ENCODE data around the gene CUL5. TPM values are rescaled to one million over a fixed set of nuclear protein-coding genes. Genes with fewer than 3 reads are reported as not detected.

The CUL5 gene
- 10 to 100 TPM; 34.8 to 36.4 TPM for total RNA-seq

- no peaks in the 10 kb centered on the region for H3K9me3 Mint-ChIP-seq
- peak within 1 kb of the TSS; percentile 99 for H3K27ac Mint-ChIP-seq
- peak; percentile 90 to 93 for DNase-seq (ENCODE audit: low spot score in 2 of 2)
- peaks cover 10 to 12% of the 10 kb centered on the region in 2 donors for H3K36me3 Mint-ChIP-seq
- peak; percentile 88 to 92 for ATAC-seq
Observed at GRCh38 chr11:108008656-108009496, at the start of gene CUL5. TSS of gene CUL5 (plus strand) at chr11:108008898. CDS start at chr11:108009349, 451 bp downstream.

DNA sequence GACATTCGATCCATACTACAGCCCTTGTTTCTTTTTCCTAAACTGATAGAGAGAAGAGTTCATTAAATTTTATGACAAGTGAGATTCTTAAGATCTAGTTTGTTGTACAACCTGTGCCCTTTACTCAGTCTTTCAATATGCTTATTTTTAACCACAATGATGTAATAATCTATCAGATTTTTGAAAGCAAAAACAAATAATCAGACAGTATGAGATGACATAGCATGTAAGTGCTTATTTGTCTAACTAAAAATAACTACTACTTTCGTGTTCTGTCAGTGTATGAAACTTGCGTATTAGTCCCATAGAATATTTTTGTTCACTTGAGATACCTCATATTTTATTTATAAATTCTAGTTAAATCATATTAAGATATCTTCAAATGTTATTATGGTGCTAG lies 47.2 kb upstream of the CUL5 start:
- no peak for ATAC-seq
- Mint-ChIP-seq H3K9me3 (no peaks in the 10 kb centered on the region), H3K27ac (no peak overlapping the region)

GRCh38 chr11:107962181-107962580 lies 46.5 kb upstream of the CUL5 start:
- DNase-seq (ENCODE audit: low spot score in 2 of 2) (no peak), ATAC-seq (no peak)
- Mint-ChIP-seq H3K27ac (no peak overlapping the region), H3K36me3 (no peaks in the 10 kb centered on the region), H3K9me3 (no peaks in the 10 kb centered on the region)

More for the DNA sequence above, 47.2 kb upstream of the CUL5 start:
- no peaks in the 10 kb centered on the region for H3K36me3 Mint-ChIP-seq
- no peak for DNase-seq (ENCODE audit: low spot score in 2 of 2)

GRCh38 chr11:107963091-107963490 lies 45.6 kb upstream of the CUL5 start:
- DNase-seq (ENCODE audit: low spot score in 2 of 2) (no peak), ATAC-seq (no peak)
- no peaks in the 10 kb centered on the region for H3K36me3 Mint-ChIP-seq
- no peak overlapping the region for H3K27ac Mint-ChIP-seq
- no peaks in the 10 kb centered on the region for H3K9me3 Mint-ChIP-seq

DNA sequence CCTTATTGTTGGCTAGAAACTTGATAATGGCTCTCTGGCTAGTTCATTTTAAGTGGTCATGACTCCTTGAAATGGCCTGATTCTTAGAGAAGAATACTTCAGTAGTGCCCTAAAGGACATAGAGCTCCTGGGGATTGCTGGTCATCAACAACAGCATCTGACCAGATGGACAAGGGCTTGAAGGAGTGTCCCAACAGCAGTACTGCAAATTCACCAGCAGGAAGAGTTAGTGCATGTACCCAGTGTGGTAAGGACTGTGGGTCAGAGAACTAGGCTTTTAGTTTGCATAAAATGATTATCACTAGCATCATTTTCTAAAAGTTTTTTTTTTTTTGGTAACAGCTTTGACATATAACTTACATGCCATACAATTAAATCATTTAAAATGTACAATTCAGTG lies 39.5 kb upstream of the CUL5 start:
- Mint-ChIP-seq H3K27ac (no peak overlapping the region), H3K9me3 (no peaks in the 10 kb centered on the region), H3K36me3 (no peaks in the 10 kb centered on the region)
- no peak for ATAC-seq
- DNase-seq (ENCODE audit: low spot score in 2 of 2) = no peak

GRCh38 chr11:107970049-107970448 lies 38.6 kb upstream of the CUL5 start:
- Mint-ChIP-seq H3K27ac (no peak overlapping the region), H3K36me3 (no peaks in the 10 kb centered on the region), H3K9me3 (no peaks in the 10 kb centered on the region)
- ATAC-seq = no peak
- no peak for DNase-seq (ENCODE audit: low spot score in 2 of 2)

GRCh38 chr11:107973641-107974040 lies 35.1 kb upstream of the CUL5 start:
- Mint-ChIP-seq H3K27ac (no peak overlapping the region), H3K9me3 (no peaks in the 10 kb centered on the region), H3K36me3 (no peaks in the 10 kb centered on the region)
- DNase-seq (ENCODE audit: low spot score in 2 of 2) (no peak), ATAC-seq (no peak)

DNA sequence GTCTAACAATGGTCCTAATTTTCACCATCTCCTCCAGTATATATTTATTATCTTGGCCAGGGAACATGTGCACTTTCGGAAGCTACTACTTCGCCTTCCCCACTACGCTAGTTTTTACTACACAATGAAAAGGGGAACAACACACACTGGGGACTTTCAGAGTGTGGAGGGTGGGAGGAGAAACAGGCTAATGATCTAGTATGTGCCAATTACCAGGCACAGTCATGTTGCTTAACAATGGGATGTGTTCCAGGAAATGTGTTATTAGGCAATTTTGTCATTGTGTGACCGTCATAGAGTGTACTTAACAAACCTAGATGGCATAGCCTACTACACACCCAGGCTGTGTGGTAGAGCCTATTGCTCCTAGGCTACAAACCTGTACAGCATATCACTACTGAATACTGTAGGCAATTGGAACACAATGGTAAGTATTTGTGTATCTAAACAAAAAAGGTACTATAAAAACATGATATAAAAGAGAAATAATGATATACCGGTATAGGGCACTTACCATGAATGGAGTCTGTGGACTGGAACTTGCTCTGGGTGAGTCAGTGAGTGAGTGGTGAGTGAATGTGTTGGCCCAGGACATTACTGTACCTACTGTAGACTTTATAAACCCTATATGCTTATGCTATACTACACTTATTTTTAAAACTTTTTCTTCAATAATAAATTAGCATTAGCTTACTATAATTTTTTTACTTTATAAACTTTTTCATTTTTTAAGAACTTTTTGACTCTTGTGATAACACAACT lies 20.1 kb upstream of the CUL5 start:
- Mint-ChIP-seq H3K9me3 (peaks cover 0 to 8% of the 10 kb centered on the region in 2 donors), H3K27ac (no peak overlapping the region), H3K36me3 (no peaks in the 10 kb centered on the region)
- ATAC-seq = no peak
- no peak for DNase-seq (ENCODE audit: low spot score in 2 of 2)

- no peak overlapping the region for H3K27ac Mint-ChIP-seq
- ATAC-seq = no peak
- H3K9me3 Mint-ChIP-seq = no peaks in the 10 kb centered on the region
- DNase-seq (ENCODE audit: low spot score in 2 of 2) = no peak
- H3K36me3 Mint-ChIP-seq = no peaks in the 10 kb centered on the region
Observed at GRCh38 chr11:107991868-107992414, 16.8 kb upstream of the CUL5 start.

DNA sequence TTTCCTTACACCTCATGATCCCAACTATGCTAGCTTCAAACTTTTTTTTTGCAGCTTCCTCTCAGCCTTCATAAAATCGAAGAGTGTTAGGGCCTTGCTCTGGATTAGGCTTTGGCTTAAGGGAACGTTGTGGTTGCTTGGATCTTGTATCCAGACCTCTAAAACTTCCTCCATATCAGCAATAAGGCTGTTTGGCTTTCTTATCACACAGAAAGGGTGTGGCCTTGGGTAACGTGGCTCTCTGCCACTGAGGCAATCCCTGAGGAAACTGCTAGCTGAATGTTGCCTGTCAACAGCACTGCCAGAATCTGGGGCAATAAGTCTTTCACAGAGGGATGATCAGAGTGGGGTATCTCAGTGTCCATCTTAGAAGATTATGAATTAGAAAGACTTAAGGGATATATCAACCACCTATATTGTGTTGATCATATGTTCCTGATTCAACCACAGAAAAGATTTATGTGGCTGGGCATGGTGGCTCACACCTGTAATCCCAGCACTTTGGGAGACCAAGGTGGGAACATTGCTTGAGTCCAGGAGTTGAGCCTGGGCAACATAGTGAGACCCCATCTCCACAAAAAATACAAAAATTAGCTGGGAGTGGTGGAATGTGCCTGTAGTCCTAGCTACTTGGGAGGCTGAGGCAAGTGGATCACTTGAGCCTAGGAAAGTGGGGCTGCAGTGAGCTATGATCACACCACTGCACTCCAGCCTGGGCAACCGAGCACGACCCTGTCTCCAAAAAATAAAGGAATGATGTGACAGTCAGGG lies 12.5 kb upstream of the CUL5 start:
- H3K36me3 Mint-ChIP-seq = no peaks in the 10 kb centered on the region
- no peak for ATAC-seq

DNA sequence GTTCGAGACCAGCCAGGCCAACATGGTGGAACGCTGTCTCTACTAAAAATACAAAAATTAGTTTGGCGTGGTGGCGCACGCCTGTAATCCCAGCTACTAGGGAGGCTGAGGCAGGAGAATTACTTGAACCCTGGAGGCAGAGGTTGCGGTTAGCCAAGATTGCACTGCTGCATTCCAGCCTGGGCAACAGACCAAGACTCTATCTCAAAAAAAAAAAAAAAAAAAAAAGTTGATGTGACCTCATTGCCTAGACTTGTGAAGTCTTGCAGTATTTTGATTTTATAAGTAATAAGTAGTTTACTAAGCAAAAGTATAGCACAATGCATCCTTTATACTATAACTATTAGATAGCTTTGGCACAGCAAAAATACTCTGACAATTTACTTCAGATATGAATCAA lies 9.9 kb upstream of the CUL5 start:
- H3K36me3 Mint-ChIP-seq = no peaks in the 10 kb centered on the region
- H3K9me3 Mint-ChIP-seq = no peaks in the 10 kb centered on the region
- no peak for DNase-seq (ENCODE audit: low spot score in 2 of 2)
- H3K27ac Mint-ChIP-seq = no peak overlapping the region
- no peak for ATAC-seq

More for the DNA sequence above, 12.5 kb upstream of the CUL5 start:
- no peak for DNase-seq (ENCODE audit: low spot score in 2 of 2)
- Mint-ChIP-seq H3K9me3 (no peaks in the 10 kb centered on the region), H3K27ac (no peak overlapping the region)

DNA sequence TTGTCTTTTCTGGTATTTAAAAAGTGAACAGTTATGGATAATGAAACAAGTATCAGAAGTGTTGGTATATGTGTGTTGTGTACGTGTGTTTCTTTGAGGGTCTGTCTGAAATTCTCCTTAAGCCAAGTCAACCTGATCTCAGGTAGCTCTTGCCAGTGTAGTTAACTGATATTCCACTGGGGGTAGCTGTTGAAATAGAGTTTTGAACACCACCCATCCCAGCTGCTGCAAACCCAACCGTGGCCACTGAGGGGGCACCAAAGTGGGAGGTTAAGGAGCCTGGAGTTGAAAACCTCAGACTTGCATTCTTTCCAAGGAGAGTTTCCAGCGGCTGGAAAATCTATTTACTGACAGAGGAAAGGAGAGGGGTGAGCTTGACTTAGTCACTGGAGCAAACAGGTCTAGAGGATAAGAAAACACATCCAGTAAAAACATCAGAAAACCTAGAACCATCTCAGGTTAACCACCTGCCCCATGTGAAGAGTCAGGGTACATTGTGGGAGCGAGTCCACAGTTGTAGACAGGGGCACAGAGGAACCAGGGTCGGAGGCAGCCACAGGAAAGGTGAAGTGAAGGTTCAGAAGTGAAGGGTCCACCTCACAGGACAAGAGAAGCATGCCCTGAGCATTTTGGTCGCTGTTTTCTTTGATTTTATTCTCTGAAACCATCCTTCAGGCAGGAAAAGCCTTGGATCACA lies 8.8 kb upstream of the CUL5 start:
- ATAC-seq (peak; percentile 61 to 88), DNase-seq (ENCODE audit: low spot score in 2 of 2) (peak in 1 of 2 donors; percentile 28)
- no peaks in the 10 kb centered on the region for H3K36me3 Mint-ChIP-seq
- peak overlapping the region in 1 of 2 donors; percentile 63 for H3K27ac Mint-ChIP-seq
- no peaks in the 10 kb centered on the region for H3K9me3 Mint-ChIP-seq

- Mint-ChIP-seq H3K27ac (no peak overlapping the region), H3K9me3 (no peaks in the 10 kb centered on the region), H3K36me3 (no peaks in the 10 kb centered on the region)
- DNase-seq (ENCODE audit: low spot score in 2 of 2) (no peak), ATAC-seq (no peak)
Observed at GRCh38 chr11:108002476-108002875, 6.2 kb upstream of the CUL5 start.

- no peak for DNase-seq (ENCODE audit: low spot score in 2 of 2)
- Mint-ChIP-seq H3K36me3 (no peaks in the 10 kb centered on the region), H3K9me3 (no peaks in the 10 kb centered on the region), H3K27ac (no peak overlapping the region)
- no peak for ATAC-seq
Observed at GRCh38 chr11:108003623-108004022, 5.1 kb upstream of the CUL5 start.

DNA sequence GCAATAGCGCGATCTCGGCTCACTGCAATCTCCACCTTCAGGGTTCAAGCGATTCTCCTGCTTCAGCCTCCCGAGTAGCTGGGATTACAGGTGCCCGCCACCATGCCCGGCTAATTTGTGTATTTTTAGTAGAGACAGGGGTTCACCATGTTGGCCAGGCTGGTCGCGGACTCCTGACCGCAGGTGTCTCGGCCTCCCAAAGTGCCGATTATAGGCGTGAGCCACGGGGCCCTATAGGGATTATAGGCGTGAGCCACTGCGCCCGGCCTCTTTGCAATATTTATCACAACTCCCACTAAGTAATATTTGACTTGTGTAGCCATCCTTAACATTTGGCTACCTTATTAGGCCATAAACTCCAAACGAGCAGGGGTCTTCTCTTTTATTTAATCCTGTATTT lies 879 bp upstream of the CUL5 start:
- H3K9me3 Mint-ChIP-seq = no peaks in the 10 kb centered on the region
- no peak for DNase-seq (ENCODE audit: low spot score in 2 of 2)
- H3K27ac Mint-ChIP-seq = no peak overlapping the region
- H3K36me3 Mint-ChIP-seq = peaks cover 10 to 12% of the 10 kb centered on the region in 2 donors
- ATAC-seq = no peak
